ENCODE results near the gene DLEC1. TPM values are rescaled to one million over a fixed set of nuclear protein-coding genes. Genes with fewer than 3 reads are reported as not detected.

DLEC1 gene
- total RNA-seq, 1 donor from 2014 or later, result 0.54 TPM

- H3K4me3 Mint-ChIP-seq, result no peak overlapping the region
- intact Hi-C loops (cut with micrococcal nuclease), result no loop called here
- no peaks in the 10 kb centered on the region for H3K9me3 Mint-ChIP-seq
- H3K36me3 Mint-ChIP-seq (ENCODE audit: low read depth), result no peaks in the 10 kb centered on the region
- H3K27me3 Mint-ChIP-seq, result peaks cover 10% of the 10 kb centered on the region
- no peaks in the 10 kb centered on the region for H3K4me1 Mint-ChIP-seq
- H3K27ac Mint-ChIP-seq, result no peak overlapping the region
- DNase-seq, result no peak
These were observed 59.3 kb downstream of the DLEC1 start for GRCh38 chr3:38098376-38098723.

GRCh38 chr3:38099518-38099917 is 60.5 kb downstream of the DLEC1 start:
- DNase-seq, result no peak
- Mint-ChIP-seq H3K4me1 (no peaks in the 10 kb centered on the region), H3K27ac (no peak overlapping the region), H3K4me3 (no peak overlapping the region), H3K36me3 (ENCODE audit: low read depth) (no peaks in the 10 kb centered on the region), H3K27me3 (peaks cover 15% of the 10 kb centered on the region), H3K9me3 (no peaks in the 10 kb centered on the region)
- intact Hi-C loops (cut with micrococcal nuclease), result no loop called here

- H3K4me3 Mint-ChIP-seq, result no peak overlapping the region
- peaks cover 19% of the 10 kb centered on the region for H3K27me3 Mint-ChIP-seq
- intact Hi-C loops (cut with micrococcal nuclease), result no loop called here
- DNase-seq, result no peak
- no peaks in the 10 kb centered on the region for H3K36me3 Mint-ChIP-seq (ENCODE audit: low read depth)
- no peak overlapping the region for H3K27ac Mint-ChIP-seq
- H3K9me3 Mint-ChIP-seq, result peaks cover under 1% of the 10 kb centered on the region
- no peaks in the 10 kb centered on the region for H3K4me1 Mint-ChIP-seq
These were observed 61.5 kb downstream of the DLEC1 start for GRCh38 chr3:38100498-38100897.

GRCh38 chr3:38101811-38102443 is 62.9 kb downstream of the DLEC1 start:
- no peak for DNase-seq
- Mint-ChIP-seq H3K9me3 (peaks cover 4% of the 10 kb centered on the region), H3K36me3 (ENCODE audit: low read depth) (peaks cover 2% of the 10 kb centered on the region), H3K4me3 (no peak overlapping the region), H3K27ac (no peak overlapping the region), H3K4me1 (no peaks in the 10 kb centered on the region), H3K27me3 (peaks cover 19% of the 10 kb centered on the region)
- intact Hi-C loops (cut with micrococcal nuclease), result no loop called here

- DNase-seq, result no peak
- H3K27me3 Mint-ChIP-seq, result peaks cover 19% of the 10 kb centered on the region
- no peaks in the 10 kb centered on the region for H3K4me1 Mint-ChIP-seq
- H3K4me3 Mint-ChIP-seq, result no peak overlapping the region
- peaks cover 2% of the 10 kb centered on the region for H3K36me3 Mint-ChIP-seq (ENCODE audit: low read depth)
- intact Hi-C loops (cut with micrococcal nuclease), result no loop called here
- no peak overlapping the region for H3K27ac Mint-ChIP-seq
- peaks cover 4% of the 10 kb centered on the region for H3K9me3 Mint-ChIP-seq
These were observed 63.4 kb downstream of the DLEC1 start for GRCh38 chr3:38102444-38102814.

- H3K4me3 Mint-ChIP-seq, result no peak overlapping the region
- peaks cover 19% of the 10 kb centered on the region for H3K27me3 Mint-ChIP-seq
- H3K36me3 Mint-ChIP-seq (ENCODE audit: low read depth), result peaks cover 2% of the 10 kb centered on the region
- H3K4me1 Mint-ChIP-seq, result no peaks in the 10 kb centered on the region
- intact Hi-C loops (cut with micrococcal nuclease), result no loop called here
- H3K9me3 Mint-ChIP-seq, result peaks cover 4% of the 10 kb centered on the region
- DNase-seq, result no peak
- H3K27ac Mint-ChIP-seq, result no peak overlapping the region
These were observed 66.5 kb downstream of the DLEC1 start for GRCh38 chr3:38105525-38105924.

GRCh38 chr3:38107911-38108648 is 69.1 kb downstream of the DLEC1 start:
- intact Hi-C loops (cut with micrococcal nuclease), result no loop called here
- peaks cover 2% of the 10 kb centered on the region for H3K36me3 Mint-ChIP-seq (ENCODE audit: low read depth)
- peaks cover 4% of the 10 kb centered on the region for H3K9me3 Mint-ChIP-seq
- DNase-seq, result no peak
- H3K4me3 Mint-ChIP-seq, result no peak overlapping the region
- peaks cover 13% of the 10 kb centered on the region for H3K27me3 Mint-ChIP-seq
- H3K27ac Mint-ChIP-seq, result no peak overlapping the region
- no peaks in the 10 kb centered on the region for H3K4me1 Mint-ChIP-seq

GRCh38 chr3:38108649-38109579 is 69.9 kb downstream of the DLEC1 start:
- H3K27me3 Mint-ChIP-seq, result peaks cover 6% of the 10 kb centered on the region
- peaks cover 4% of the 10 kb centered on the region for H3K9me3 Mint-ChIP-seq
- no peak overlapping the region for H3K27ac Mint-ChIP-seq
- no peaks in the 10 kb centered on the region for H3K4me1 Mint-ChIP-seq
- no peak overlapping the region for H3K4me3 Mint-ChIP-seq
- peaks cover 2% of the 10 kb centered on the region for H3K36me3 Mint-ChIP-seq (ENCODE audit: low read depth)
- intact Hi-C loops (cut with micrococcal nuclease), result no loop called here
- no peak for DNase-seq

GRCh38 chr3:38109580-38110313 is 70.7 kb downstream of the DLEC1 start:
- Mint-ChIP-seq H3K9me3 (peaks cover 4% of the 10 kb centered on the region), H3K27me3 (peaks cover 2% of the 10 kb centered on the region), H3K4me3 (no peak overlapping the region), H3K27ac (no peak overlapping the region), H3K36me3 (ENCODE audit: low read depth) (peaks cover 2% of the 10 kb centered on the region), H3K4me1 (no peaks in the 10 kb centered on the region)
- DNase-seq, result no peak
- intact Hi-C loops (cut with micrococcal nuclease), result no loop called here

- no peak overlapping the region for H3K27ac Mint-ChIP-seq
- no peaks in the 10 kb centered on the region for H3K4me1 Mint-ChIP-seq
- no peaks in the 10 kb centered on the region for H3K27me3 Mint-ChIP-seq
- no peak overlapping the region for H3K4me3 Mint-ChIP-seq
- no peak for DNase-seq
- H3K36me3 Mint-ChIP-seq (ENCODE audit: low read depth), result peaks cover 2% of the 10 kb centered on the region
- intact Hi-C loops (cut with micrococcal nuclease), result no loop called here
- peaks cover 4% of the 10 kb centered on the region for H3K9me3 Mint-ChIP-seq
These were observed 71.5 kb downstream of the DLEC1 start for GRCh38 chr3:38110314-38111050.

- Mint-ChIP-seq H3K9me3 (no peaks in the 10 kb centered on the region), H3K4me3 (no peak overlapping the region), H3K36me3 (ENCODE audit: low read depth) (no peaks in the 10 kb centered on the region), H3K27me3 (no peaks in the 10 kb centered on the region), H3K27ac (peak overlapping the region; percentile 53), H3K4me1 (peaks cover 4% of the 10 kb centered on the region)
- DNase-seq, result no peak
- intact Hi-C loops (cut with micrococcal nuclease), result no loop called here
These were observed 72.2 kb downstream of the DLEC1 start for GRCh38 chr3:38111201-38111600.

- H3K27ac Mint-ChIP-seq, result no peak overlapping the region
- H3K4me1 Mint-ChIP-seq, result peaks cover 4% of the 10 kb centered on the region
- no peaks in the 10 kb centered on the region for H3K9me3 Mint-ChIP-seq
These were observed 72.8 kb downstream of the DLEC1 start for GRCh38 chr3:38111696-38112377.

GRCh38 chr3:38112378-38112761 is 73.4 kb downstream of the DLEC1 start:
- Mint-ChIP-seq H3K27me3 (no peaks in the 10 kb centered on the region), H3K4me1 (peaks cover 4% of the 10 kb centered on the region), H3K9me3 (no peaks in the 10 kb centered on the region), H3K4me3 (no peak overlapping the region), H3K36me3 (ENCODE audit: low read depth) (no peaks in the 10 kb centered on the region), H3K27ac (no peak overlapping the region)
- intact Hi-C loops (cut with micrococcal nuclease), result no loop called here
- no peak for DNase-seq

More at GRCh38 chr3:38111696-38112377, 72.8 kb downstream of the DLEC1 start:
- Mint-ChIP-seq H3K36me3 (ENCODE audit: low read depth) (no peaks in the 10 kb centered on the region), H3K27me3 (no peaks in the 10 kb centered on the region), H3K4me3 (no peak overlapping the region)
- intact Hi-C loops (cut with micrococcal nuclease), result no loop called here
- DNase-seq, result no peak
